Psoas muscle (tissue), 8 donors: ENCODE data around the gene LTBP4. TPM values are rescaled to one million over a fixed set of nuclear protein-coding genes. Genes with fewer than 3 reads are reported as not detected.

ENCODE experiments used
- ATAC-seq, 4 donors: fragments of 200-7000 bp; cut with Tn5 transposase; one replicate each; pipeline ENCODE4 v1.9.1; 2020; ENCODE audit warnings: moderate library complexity in 3 of 4, mild to moderate bottlenecking in 2 of 4
- DNase-seq, 2 donors: peaks; one replicate each; pipeline ENCODE4 v3.0.0-alpha.2; 2020
- H3K27ac ChIP-seq: fragments of 200-600 bp; one replicate; pipeline ENCODE4 v1.8.0; 2022
- H3K27me3 ChIP-seq, 3 donors: fragments of 200-600 bp in 1 of 3; one replicate each; pipeline versions ENCODE4 v1.6.1 to v1.8.0; 2013 to 2022; ENCODE audit warnings: low read length in 2 of 3, mild to moderate bottlenecking in 2 of 3, moderate library complexity in 1 of 3; ENCODE audit not compliant: insufficient read depth in 3 of 3
- H3K36me3 ChIP-seq, 2 donors: fragments of 200-600 bp in 1 of 2; one replicate each; pipeline versions ENCODE4 v1.6.1 to v1.8.0; 2013 to 2022; ENCODE audit warnings: low read depth in 1 of 2, mild to moderate bottlenecking in 1 of 2, moderate library complexity in 1 of 2; ENCODE audit not compliant: insufficient read depth in 1 of 2
- H3K4me1 ChIP-seq: fragments of 200-600 bp; one replicate; pipeline ENCODE4 v1.8.0; 2022
- H3K4me3 ChIP-seq: fragments of 200-600 bp; one replicate; pipeline ENCODE4 v1.8.0; 2022; ENCODE audit warnings: mild to moderate bottlenecking
- H3K9me3 ChIP-seq: fragments of 200-600 bp; one replicate; pipeline ENCODE4 v1.8.0; 2022
- WGBS, 3 donors: extraction: QIAGEN DNeasy Blood & Tissue Kit; methylation state at CpG; one replicate each; pipeline versions ENCODE4 v1.1.6 to v1.1.7; 2013; 5-methylcytosine and 5-hydroxymethylcytosine counted together
- intact Hi-C, 2 donors: fragments of 100-400 bp; cut with DNase I; formaldehyde crosslinking; loops; one replicate each; pipeline versions ENCODE4 v1.11.0 to v1.14.2; 2022
- polyA plus RNA-seq, 3 donors: library from polyadenylated mRNA; stranded (reverse); fragments of 200-250 nt; gene quantifications; one replicate each; pipeline ENCODE4 v1.2.3, GENCODE V29; 2013
- total RNA-seq, 4 donors: library from RNA; stranded (reverse); fragmentation: NEBNext Ultra II Directional in 2 of 4; extraction: Animal tissue kit (Norgen Biotek cat#: 25700) in 2 of 4; gene quantifications; one replicate each; pipeline versions ENCODE4 v1.2.1 to v1.2.4, GENCODE V29; 2021 to 2023
- TF ChIP-seq, protein P1 (sequence below): fragments of 200-600 bp; IDR thresholded peaks from one replicate; pipeline ENCODE4 v1.8.0; 2022; ENCODE audit warnings: antibody characterized with exemption
- donor health status: healthy with polysubstance abuse.
- donor health status: DM: no; HTN: no; CAD: no; lungs with moderate emphysema.
- donor health status: Bipolar disorder and iron deficiency.
- donor health status: healthy.
- donor health status: DM: yes; HTN: yes; CAD: no.
- donor health status: DM: no; HTN: no; CAD: no.
- donor health status: DM: no; HTN: no; CAD: no.
- donor health status: DM: yes; HTN: yes; CAD: no.

Gene LTBP4
- total and polyA plus RNA-seq, 7 donors = 16.0 to 55.8 (median 24.1) TPM

DNA sequence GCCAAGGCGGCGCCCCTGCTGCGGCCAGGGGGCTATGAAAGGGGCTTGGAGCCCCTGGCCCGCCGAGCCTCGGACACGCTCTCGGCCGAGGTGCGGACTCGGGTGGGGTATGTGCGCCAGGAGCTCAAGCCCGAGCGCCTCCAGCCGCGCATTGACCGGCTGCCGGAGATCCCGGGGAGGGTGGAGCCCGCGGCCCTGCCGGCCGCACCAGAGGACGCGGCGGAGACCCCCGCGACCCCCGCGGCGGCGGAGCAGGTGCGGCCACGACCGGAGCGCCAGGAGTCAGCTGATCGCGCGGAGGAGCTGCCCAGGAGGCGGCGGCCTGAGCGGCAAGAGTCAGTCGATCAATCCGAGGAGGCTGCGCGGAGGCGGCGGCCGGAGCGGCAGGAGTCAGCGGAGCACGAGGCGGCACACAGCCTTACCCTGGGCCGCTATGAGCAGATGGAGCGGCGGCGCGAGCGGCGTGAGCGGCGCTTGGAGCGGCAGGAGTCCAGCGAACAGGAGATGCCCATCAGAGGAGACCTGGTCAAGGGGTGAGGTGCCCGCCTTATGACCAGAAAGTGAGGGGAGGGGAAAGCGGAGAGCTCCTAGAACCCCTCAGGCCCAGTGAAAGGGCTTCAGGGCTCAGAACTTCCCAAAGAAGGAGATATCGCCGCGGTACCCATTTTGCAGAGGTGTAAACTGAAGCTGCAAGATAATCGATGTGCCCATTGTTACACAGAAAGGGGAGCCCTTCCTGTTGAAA, 33.2 kb upstream of the LTBP4 start:
- H3K27ac ChIP-seq = no peak overlapping the region
- DNase-seq (no peak), ATAC-seq (no peak)
- peak overlapping the region; percentile 58 for H3K4me3 ChIP-seq
- no peaks in the 10 kb centered on the region for H3K36me3 ChIP-seq
- H3K27me3 ChIP-seq = peaks cover 0 to 53% (median 11%) of the 10 kb centered on the region in 3 donors
- H3K4me1 ChIP-seq = peaks cover 7% of the 10 kb centered on the region
- whole genome bisulfite sequencing, 3 donors = 7 to 10% (median 9%) methylated on average over 60 to 70 of the region's 70 CpGs
- TF ChIP-seq, protein P1, sequence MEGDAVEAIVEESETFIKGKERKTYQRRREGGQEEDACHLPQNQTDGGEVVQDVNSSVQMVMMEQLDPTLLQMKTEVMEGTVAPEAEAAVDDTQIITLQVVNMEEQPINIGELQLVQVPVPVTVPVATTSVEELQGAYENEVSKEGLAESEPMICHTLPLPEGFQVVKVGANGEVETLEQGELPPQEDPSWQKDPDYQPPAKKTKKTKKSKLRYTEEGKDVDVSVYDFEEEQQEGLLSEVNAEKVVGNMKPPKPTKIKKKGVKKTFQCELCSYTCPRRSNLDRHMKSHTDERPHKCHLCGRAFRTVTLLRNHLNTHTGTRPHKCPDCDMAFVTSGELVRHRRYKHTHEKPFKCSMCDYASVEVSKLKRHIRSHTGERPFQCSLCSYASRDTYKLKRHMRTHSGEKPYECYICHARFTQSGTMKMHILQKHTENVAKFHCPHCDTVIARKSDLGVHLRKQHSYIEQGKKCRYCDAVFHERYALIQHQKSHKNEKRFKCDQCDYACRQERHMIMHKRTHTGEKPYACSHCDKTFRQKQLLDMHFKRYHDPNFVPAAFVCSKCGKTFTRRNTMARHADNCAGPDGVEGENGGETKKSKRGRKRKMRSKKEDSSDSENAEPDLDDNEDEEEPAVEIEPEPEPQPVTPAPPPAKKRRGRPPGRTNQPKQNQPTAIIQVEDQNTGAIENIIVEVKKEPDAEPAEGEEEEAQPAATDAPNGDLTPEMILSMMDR = no peak
- intact Hi-C loops = no loop called here
- H3K9me3 ChIP-seq = no peaks in the 10 kb centered on the region

GRCh38 chr19:40570313-40571004, 30.7 kb upstream of the LTBP4 start:
- intact Hi-C loops = no loop called here
- peak overlapping the region; percentile 72 for H3K27ac ChIP-seq
- WGBS, 3 donors = 1% methylated on average over 38 to 53 of the region's 53 CpGs

DNA sequence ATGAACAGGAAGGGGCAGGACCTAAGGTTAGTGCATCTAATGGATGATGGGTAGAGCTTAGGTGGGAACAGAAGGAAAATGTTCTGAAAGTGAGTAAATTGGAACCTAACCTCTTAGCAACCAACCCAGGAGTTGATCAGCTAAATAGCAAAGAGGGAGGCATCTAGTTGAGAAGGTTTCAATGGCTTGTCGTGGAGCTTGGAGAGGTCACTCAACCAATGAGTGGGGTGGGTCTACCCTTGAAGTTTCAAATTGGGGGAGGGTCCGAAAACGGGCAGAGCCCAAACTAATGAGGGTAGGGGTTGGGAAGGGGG, 30.2 kb upstream of the LTBP4 start:
- H3K27ac ChIP-seq = no peak overlapping the region

More at GRCh38 chr19:40570313-40571004, 30.7 kb upstream of the LTBP4 start:
- H3K9me3 ChIP-seq = no peaks in the 10 kb centered on the region
- DNase-seq (peak; percentile 100), ATAC-seq (peak; percentile 97 to 99 (median 98))
- TF ChIP-seq, protein P1 = peak; percentile 22
- H3K27me3 ChIP-seq = peaks cover 0 to 31% (median 7%) of the 10 kb centered on the region in 3 donors
- peak overlapping the region; percentile 59 for H3K4me3 ChIP-seq
- no peaks in the 10 kb centered on the region for H3K36me3 ChIP-seq
- H3K4me1 ChIP-seq = peaks cover 7% of the 10 kb centered on the region

GRCh38 chr19:40571831-40572495, 29.2 kb upstream of the LTBP4 start:
- DNase-seq (no peak), ATAC-seq (no peak)
- Histone ChIP-seq H3K27ac (no peak overlapping the region), H3K9me3 (no peaks in the 10 kb centered on the region), H3K36me3 (no peaks in the 10 kb centered on the region), H3K4me1 (peaks cover 7% of the 10 kb centered on the region), H3K4me3 (no peak overlapping the region), H3K27me3 (peaks cover 0 to 15% (median 4%) of the 10 kb centered on the region in 3 donors)
- intact Hi-C loops = no loop called here
- TF ChIP-seq, protein P1 = no peak
- 77 to 88% (median 86%) methylated on average over 10 of the region's 10 CpGs for WGBS, 3 donors

More for the DNA sequence above, 30.2 kb upstream of the LTBP4 start:
- H3K9me3 ChIP-seq = no peaks in the 10 kb centered on the region
- peaks cover 0 to 26% (median 6%) of the 10 kb centered on the region in 3 donors for H3K27me3 ChIP-seq
- ATAC-seq (no peak), DNase-seq (no peak)
- H3K4me1 ChIP-seq = peaks cover 7% of the 10 kb centered on the region
- TF ChIP-seq, protein P1 = no peak
- H3K4me3 ChIP-seq = no peak overlapping the region
- intact Hi-C loops = no loop called here
- no peaks in the 10 kb centered on the region for H3K36me3 ChIP-seq
- WGBS, 3 donors = 17 to 41% (median 35%) methylated on average over 3 of the region's 3 CpGs
